Skeletal muscle tissue (tissue), 4 donors: ENCODE measurements around the gene ZNF608. TPM values are rescaled to one million over a fixed set of nuclear protein-coding genes. Genes with fewer than 3 reads are reported as not detected.

Experiments
- H3K27ac ChIP-seq: one replicate; pipeline ENCODE4 v1.7.0; 2013; ENCODE audit warnings: mild to moderate bottlenecking, low read depth, low read length, inconsistent platforms
- H3K27me3 ChIP-seq, 3 donors: one replicate each; pipeline ENCODE4 v1.7.0; 2013; ENCODE audit warnings: low read length in 3 of 3; ENCODE audit not compliant: control insufficient read depth in 3 of 3, insufficient read depth in 3 of 3
- H3K36me3 ChIP-seq, 3 donors: one replicate each; pipeline ENCODE4 v1.7.0; 2013; ENCODE audit warnings: low read length in 3 of 3; ENCODE audit not compliant: control insufficient read depth in 3 of 3, insufficient read depth in 3 of 3
- H3K4me1 ChIP-seq, 3 donors: one replicate each; pipeline ENCODE4 v1.7.0; 2013; ENCODE audit warnings: low read length in 3 of 3, mild to moderate bottlenecking in 3 of 3; ENCODE audit not compliant: control insufficient read depth in 3 of 3, insufficient read depth in 3 of 3
- H3K4me3 ChIP-seq, 3 donors: one replicate each; pipeline ENCODE4 v1.7.0; 2013; ENCODE audit warnings: low read length in 3 of 3
- H3K9ac ChIP-seq, 3 donors: one replicate each; pipeline ENCODE4 v1.7.0; 2013; ENCODE audit warnings: low read length in 3 of 3, mild to moderate bottlenecking in 3 of 3, moderate library complexity in 2 of 3, low read depth in 1 of 3
- H3K9me3 ChIP-seq, 3 donors: one replicate each; pipeline ENCODE4 v1.7.0; 2013; ENCODE audit warnings: low read length in 3 of 3; ENCODE audit not compliant: control insufficient read depth in 3 of 3
- total RNA-seq: library from RNA; depleted of rRNA; stranded (reverse); fragments of >200 nt; gene quantifications from one replicate; pipeline ENCODE4 v1.2.3, GENCODE V29; 2014
- donor health status: Osteomylitis.

Gene ZNF608
- total RNA-seq, 1 donor from 2014 or later: 31.3 TPM

DNA sequence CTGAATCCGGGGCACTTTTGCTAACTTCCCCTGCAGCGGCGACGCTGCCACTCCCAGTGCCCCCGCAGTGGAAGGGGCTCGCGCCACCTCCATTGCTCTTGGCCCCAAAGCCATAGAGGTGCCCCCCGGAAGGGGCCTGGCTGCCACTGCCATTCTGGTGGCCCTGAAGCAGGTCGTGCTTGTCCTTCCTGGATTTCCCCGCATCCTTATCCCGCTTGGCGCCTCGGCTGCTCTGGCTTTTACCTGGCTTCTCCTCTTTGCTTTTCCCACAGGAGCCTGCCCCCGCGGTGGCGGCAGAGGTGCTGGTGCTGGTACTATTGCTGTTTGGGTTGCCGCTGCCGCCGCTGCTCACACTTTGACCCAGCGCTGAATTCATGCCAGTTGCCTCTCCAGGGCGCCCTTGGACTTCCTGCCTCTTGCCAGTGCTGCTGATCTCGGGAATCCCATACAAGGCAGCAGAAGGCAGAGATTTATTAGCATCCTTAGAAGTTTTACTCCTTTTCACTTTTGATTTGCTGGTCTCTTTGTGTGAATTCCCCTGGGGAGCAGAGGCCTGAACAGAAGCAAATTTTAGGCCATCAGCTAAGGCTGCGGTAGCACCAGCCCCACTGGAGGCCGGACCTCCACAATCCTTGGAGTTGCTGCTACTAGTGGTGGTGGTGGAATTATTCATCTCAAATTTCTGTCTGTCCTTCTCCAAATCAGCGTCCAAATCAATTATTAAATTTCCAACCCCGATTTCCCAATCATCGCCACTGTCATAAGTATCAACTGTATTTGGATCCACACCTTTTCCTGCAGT is 2.1 kb downstream of the ZNF608 start:
- Histone ChIP-seq H3K4me1 (peaks cover 23 to 51% (median 42%) of the 10 kb centered on the region in 3 donors), H3K27ac (peak overlapping the region; percentile 95), H3K27me3 (no peaks in the 10 kb centered on the region), H3K9me3 (no peaks in the 10 kb centered on the region), H3K4me3 (peak overlapping the region; percentile 80 to 87 (median 81)), H3K36me3 (no peaks in the 10 kb centered on the region), H3K9ac (peak overlapping the region; percentile 81 to 94 (median 87))

DNA sequence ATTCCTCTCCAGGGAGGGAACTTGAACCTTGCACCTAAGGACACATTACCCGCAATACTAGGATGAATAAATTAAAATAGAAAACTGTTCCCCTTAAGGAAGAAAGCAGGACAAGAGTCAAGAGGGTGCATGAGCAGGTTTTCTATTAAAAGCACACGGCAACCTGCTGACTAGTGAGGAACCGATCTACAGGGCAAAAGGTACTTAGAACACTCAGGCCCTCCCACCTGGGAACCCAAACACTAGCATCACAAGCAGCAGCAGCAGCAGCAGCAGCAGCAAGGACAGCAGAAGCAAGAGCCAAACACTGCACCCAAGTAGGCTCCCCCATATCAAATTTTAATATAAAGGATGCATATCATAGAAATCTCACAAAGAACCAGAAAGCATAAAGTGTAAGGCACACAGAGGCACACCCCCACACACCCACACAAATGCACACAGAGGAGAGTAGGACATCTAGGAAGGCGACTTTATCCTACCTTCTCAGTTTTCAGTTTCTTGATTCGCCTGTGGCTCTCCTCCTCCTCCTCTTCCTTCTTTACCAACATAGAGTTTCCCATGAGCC is 2.8 kb downstream of the ZNF608 start:
- H3K27me3 ChIP-seq: no peaks in the 10 kb centered on the region
- no peaks in the 10 kb centered on the region for H3K9me3 ChIP-seq
- H3K9ac ChIP-seq: peak overlapping the region; percentile 81 to 94 (median 87)
- no peaks in the 10 kb centered on the region for H3K36me3 ChIP-seq
- peak overlapping the region; percentile 80 to 87 (median 81) for H3K4me3 ChIP-seq
- peak overlapping the region; percentile 95 for H3K27ac ChIP-seq
- H3K4me1 ChIP-seq: peaks cover 27 to 52% (median 47%) of the 10 kb centered on the region in 3 donors

DNA sequence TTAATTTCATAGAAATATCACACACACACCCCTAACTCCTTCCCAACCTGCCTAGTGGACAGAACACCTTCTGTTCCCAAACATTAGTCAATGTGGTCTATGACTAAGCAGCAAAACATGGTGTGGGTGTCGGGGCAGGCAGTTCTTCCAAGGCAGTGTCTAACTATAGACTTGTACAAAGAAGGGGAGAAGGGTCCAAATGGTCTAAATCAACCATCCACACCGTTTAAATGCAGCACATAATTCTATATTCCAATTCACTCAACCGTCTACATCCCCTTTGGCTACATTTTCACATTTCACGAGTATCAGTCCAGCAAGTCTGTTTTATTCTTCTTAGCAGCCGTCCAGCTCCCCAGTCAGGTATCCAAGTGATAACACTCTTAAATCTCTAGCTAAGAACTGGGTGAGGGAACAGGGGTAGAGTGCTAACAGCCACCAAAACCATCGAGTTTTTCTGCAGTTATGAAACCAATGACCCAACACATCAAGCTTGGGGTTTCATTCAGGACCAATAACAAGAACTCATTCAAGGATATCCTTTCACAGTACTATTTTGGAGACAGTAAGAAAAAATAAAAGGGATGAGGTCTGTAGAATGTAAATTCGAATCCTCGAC is 3.3 kb downstream of the ZNF608 start:
- H3K27ac ChIP-seq: peak overlapping the region; percentile 95
- no peaks in the 10 kb centered on the region for H3K27me3 ChIP-seq
- peak overlapping the region; percentile 80 to 87 (median 81) for H3K4me3 ChIP-seq
- H3K9ac ChIP-seq: peak overlapping the region; percentile 48 to 87 (median 81)
- H3K36me3 ChIP-seq: no peaks in the 10 kb centered on the region
- H3K9me3 ChIP-seq: no peaks in the 10 kb centered on the region
- H3K4me1 ChIP-seq: peaks cover 27 to 54% (median 47%) of the 10 kb centered on the region in 3 donors

- peak overlapping the region in 1 of 3 donors; percentile 48 for H3K9ac ChIP-seq
- H3K4me3 ChIP-seq: peak overlapping the region; percentile 80 to 87 (median 81)
- H3K9me3 ChIP-seq: no peaks in the 10 kb centered on the region
- H3K36me3 ChIP-seq: no peaks in the 10 kb centered on the region
- peaks cover 27 to 54% (median 50%) of the 10 kb centered on the region in 3 donors for H3K4me1 ChIP-seq
- H3K27me3 ChIP-seq: no peaks in the 10 kb centered on the region
- peak overlapping the region; percentile 95 for H3K27ac ChIP-seq
Measured at GRCh38 chr5:124742521-124742920, 3.9 kb downstream of the ZNF608 start.

DNA sequence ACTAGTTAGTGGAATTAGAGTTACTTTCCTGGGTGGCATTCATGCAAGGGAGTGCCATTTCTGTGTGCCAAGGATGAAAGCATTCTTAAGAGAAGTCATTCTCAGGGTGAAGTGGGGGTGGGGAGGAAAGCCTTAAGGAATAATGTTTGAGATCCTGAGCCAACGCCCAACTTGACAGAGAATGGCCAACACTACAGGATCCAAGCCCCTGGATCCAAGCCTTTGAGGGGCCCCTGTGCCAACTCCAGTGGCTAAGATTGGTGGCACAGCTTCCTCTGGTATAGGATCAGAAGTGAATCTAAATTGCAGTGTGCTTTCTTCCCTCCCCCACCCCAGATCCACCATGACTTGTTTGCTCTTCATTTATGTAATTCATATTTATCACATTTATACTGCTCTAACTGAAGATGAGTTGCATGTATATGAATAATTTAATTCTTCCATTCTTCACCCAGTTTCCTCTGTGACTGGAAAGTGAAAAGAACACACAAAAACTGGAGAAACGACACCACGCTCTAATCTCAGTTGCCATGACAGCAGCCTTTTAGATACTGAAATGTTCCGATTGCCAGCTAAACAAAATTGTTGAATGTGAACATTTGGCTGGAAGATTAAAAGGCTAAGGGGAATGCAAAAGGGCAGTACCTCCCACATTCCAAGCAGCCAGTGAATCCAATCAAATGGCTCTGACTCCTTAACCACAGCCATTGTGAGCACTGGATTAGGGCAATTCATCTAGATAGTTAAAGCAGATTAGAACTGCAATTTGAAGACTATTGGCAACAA is 4.5 kb downstream of the ZNF608 start:
- H3K27me3 ChIP-seq: no peaks in the 10 kb centered on the region
- peaks cover 30 to 57% (median 50%) of the 10 kb centered on the region in 3 donors for H3K4me1 ChIP-seq
- H3K4me3 ChIP-seq: peak overlapping the region in 1 of 3 donors; percentile 33
- H3K9ac ChIP-seq: peak overlapping the region in 1 of 3 donors; percentile 1
- H3K27ac ChIP-seq: no peak overlapping the region
- no peaks in the 10 kb centered on the region for H3K9me3 ChIP-seq
- no peaks in the 10 kb centered on the region for H3K36me3 ChIP-seq

- H3K9ac ChIP-seq: no peak overlapping the region
- H3K27ac ChIP-seq: no peak overlapping the region
- H3K4me1 ChIP-seq: peaks cover 34 to 63% (median 52%) of the 10 kb centered on the region in 3 donors
Measured at GRCh38 chr5:124740991-124741583, 5.4 kb downstream of the ZNF608 start.

GRCh38 chr5:124740071-124740470 is 6.4 kb downstream of the ZNF608 start:
- Histone ChIP-seq H3K4me1 (peaks cover 39 to 59% (median 55%) of the 10 kb centered on the region in 3 donors), H3K36me3 (no peaks in the 10 kb centered on the region), H3K9ac (no peak overlapping the region), H3K27ac (no peak overlapping the region), H3K9me3 (no peaks in the 10 kb centered on the region), H3K4me3 (peak overlapping the region in 1 of 3 donors; percentile 2), H3K27me3 (no peaks in the 10 kb centered on the region)

More at GRCh38 chr5:124740991-124741583, 5.4 kb downstream of the ZNF608 start:
- H3K27me3 ChIP-seq: no peaks in the 10 kb centered on the region
- H3K4me3 ChIP-seq: no peak overlapping the region
- no peaks in the 10 kb centered on the region for H3K9me3 ChIP-seq
- H3K36me3 ChIP-seq: no peaks in the 10 kb centered on the region

- no peaks in the 10 kb centered on the region for H3K36me3 ChIP-seq
- H3K9me3 ChIP-seq: no peaks in the 10 kb centered on the region
- no peaks in the 10 kb centered on the region for H3K27me3 ChIP-seq
- H3K4me1 ChIP-seq: peaks cover 39 to 55% (median 54%) of the 10 kb centered on the region in 3 donors
- H3K27ac ChIP-seq: no peak overlapping the region
- peak overlapping the region in 1 of 3 donors; percentile 2 for H3K4me3 ChIP-seq
- no peak overlapping the region for H3K9ac ChIP-seq
Measured at GRCh38 chr5:124739634-124740025, 6.8 kb downstream of the ZNF608 start.
